ENCODE measurements around the gene NTPCR.
"Not testable (repeated sequence)": the region's sequence is repeated elsewhere in the genome, so short reads cannot be mapped to it uniquely, and the experiment has no call there.

The NTPCR gene

DNA sequence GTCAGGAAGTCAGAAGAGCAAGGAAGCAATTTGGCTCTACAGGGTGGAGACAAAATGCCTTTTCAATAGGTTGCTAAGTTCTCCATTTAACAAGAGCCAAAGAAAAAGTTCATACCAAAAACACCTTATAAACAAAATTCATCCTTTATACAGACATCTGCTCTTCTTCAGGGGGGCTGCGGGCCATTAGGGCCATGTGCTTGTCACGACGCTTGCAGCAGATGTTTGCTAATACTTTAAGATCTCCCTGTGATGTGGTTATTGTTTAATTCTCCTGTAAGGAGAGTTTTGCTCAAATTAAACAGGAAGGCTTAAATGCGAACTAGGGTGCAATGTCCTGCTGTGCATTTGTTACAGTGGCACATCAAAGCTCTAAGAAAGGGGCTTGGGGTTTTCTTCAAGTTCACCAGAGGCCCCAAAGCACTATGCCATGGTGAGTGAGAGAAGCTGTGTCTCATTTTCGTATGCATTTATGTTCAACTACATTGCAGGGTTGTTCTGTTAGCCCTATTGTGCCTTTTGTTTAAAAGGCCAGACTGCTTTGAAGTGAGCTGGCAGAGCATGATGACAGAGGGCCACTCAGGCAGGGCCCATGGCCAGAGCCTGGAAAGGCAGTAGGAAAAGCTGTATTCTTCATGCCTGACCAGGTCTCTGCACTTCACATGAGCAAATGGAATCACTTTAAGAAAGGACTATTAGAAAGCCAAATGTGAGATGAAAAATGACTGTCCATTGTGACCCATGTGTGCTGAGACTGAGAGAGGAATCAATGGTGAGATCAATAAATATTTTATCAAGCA is 24.8 kb upstream of the NTPCR start:
- no peak overlapping the region for H3K27ac ChIP-seq
- no peak overlapping the region for H3K4me3 ChIP-seq

- H3K4me3 ChIP-seq, H3K27ac ChIP-seq: not testable (repeated sequence)
Observed at GRCh38 chr1:232927166-232927565, 23.2 kb upstream of the NTPCR start.

DNA sequence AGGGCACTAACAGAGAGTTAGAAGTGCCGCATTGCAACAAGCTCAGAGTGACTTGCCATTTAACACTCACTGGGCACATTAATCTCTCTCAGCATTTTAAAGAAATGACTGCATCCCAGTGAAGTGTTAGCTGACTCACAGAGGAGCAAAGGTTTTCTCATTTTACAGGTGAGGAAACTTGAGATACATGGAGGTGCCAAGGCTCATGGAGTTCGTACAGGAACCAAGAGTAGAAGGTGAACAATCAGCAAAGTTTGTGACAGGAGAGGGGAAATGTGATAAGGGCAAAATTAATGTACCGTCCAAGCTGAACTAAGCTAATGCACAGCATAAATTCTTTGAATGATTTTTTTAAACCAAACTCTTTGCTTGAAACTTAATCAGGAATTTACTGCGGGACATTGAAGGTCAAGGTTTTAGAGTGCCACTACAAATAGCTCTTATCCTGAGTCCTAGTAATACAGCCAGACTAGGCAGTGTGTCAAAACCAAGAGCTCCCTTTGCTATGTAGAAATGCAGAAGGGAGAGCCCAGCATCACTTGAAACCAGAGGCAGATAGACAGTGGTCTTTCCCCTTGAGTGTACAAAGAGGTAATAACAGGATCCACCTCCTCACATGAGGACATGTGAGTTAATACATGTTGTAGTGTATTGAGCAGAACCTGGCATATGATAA is 22.4 kb upstream of the NTPCR start:
- Histone ChIP-seq H3K27ac (no peak overlapping the region), H3K4me3 (no peak overlapping the region)

DNA sequence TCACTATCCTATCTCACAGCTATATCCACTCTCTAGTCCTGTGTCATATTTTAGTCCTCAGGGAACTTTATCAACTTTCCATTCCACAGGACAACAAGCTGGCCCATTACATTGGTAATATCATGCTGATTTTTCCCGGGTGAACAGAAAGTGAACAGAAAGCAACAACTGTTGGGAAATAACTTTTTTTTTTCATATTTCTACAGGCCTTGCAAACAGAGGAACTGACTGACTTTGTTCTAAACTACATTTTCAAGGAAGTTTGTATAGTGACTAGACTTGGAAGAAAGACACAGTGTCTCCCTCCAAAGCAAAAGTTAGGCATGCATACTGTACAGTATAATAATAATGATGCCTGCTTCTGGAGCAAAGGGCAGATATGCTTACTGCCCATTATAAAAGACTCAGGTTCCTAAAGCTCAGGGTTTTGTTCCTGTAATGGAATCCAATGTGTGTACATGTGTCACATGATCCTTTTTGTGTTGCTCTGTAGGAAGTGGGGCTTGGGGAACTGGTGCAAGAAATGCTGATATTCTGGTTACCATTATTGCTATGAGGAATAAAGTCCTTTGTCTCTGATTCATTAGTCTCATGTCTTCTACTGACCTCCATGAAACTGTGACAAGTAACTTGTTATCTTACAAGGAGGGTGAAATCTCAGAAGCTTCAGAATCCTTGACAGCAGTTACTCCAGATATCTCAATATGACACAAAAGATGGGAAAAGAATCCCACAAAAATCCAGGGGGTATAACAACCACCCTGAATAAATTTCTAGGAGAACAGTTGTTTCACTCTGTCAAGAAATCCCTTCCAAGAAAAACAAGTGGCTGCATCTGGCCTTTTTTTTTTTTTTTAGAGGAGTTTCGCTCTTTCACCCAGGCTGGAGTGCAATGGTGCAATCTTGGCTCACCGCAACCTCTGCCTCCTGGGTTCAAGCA is 17.7 kb upstream of the NTPCR start:
- H3K27ac ChIP-seq: no peak overlapping the region

GRCh38 chr1:232936941-232937340 is 13.5 kb upstream of the NTPCR start:
- Histone ChIP-seq H3K4me3 (no peak overlapping the region), H3K27ac (no peak overlapping the region)

More for the DNA sequence above, 17.7 kb upstream of the NTPCR start:
- H3K4me3 ChIP-seq: no peak overlapping the region

- H3K27ac ChIP-seq: no peak overlapping the region
Observed at GRCh38 chr1:232937741-232938375, 12.6 kb upstream of the NTPCR start.

DNA sequence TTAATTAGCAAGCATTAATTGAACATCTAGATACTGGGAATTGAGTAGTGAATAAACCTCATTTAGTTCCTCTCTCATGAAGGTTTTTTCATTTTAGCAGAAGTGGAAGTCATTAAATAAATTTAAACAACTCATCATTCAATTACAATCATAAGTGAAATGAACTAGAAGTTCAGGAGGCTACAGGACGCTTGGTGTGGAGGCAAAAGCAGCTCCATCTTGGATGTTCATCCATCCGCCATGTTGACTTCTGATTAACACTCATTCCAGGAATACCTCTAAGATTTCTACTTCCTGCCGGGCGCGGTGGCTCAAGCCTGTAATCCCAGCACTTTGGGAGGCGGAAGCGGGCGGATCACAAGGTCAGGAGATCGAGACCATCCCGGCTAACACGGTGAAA is 11.5 kb upstream of the NTPCR start:
- Histone ChIP-seq H3K27ac (no peak overlapping the region), H3K4me3 (no peak overlapping the region)

More at GRCh38 chr1:232937741-232938375, 12.6 kb upstream of the NTPCR start:
- H3K4me3 ChIP-seq: no peak overlapping the region

- Histone ChIP-seq H3K4me3 (no peak overlapping the region), H3K27ac (no peak overlapping the region)
Observed at GRCh38 chr1:232939748-232940147, 10.7 kb upstream of the NTPCR start.

DNA sequence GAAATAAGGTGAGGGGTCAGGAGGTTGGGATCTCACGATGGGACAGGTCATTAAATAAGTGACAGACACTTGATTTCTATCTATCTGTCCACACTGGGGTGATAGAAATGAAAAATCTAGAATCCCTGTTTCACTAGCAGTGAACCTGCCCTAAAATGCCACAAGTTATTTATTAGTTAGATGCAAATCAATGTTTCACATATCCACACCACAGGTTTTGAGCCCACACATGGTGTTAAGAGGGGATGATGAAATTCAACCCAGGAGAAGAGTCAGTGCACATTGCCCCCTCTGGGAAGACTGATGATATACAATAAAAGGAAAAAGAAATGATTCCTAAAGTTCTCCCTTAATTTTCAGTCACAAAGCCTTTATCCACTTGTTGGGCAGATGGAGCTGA is 10.1 kb upstream of the NTPCR start:
- Histone ChIP-seq H3K27ac (no peak overlapping the region), H3K4me3 (no peak overlapping the region)

- H3K27ac ChIP-seq: no peak overlapping the region
- H3K4me3 ChIP-seq: no peak overlapping the region
Observed at GRCh38 chr1:232942413-232943294, 7.8 kb upstream of the NTPCR start.

GRCh38 chr1:232943679-232944252 is 6.6 kb upstream of the NTPCR start:
- no peak overlapping the region for H3K27ac ChIP-seq

DNA sequence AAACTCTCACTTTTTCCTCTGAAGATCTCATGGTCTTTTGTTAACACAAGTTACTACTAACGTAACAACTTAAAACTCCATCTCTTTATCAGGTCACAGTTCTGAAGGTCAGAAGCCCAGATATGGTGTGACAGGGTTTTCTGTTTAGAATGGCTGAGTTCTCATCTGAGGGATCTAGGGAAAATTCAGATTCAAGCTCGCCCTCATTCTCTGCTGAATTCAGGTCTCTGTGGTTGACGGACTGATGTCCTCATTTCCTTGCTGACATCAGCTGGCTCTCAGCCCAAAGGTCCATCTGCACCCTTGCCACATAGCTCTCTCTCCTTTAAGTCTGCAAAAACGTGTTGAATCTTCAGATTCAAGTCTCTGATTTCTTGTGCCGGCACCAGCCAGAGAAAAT is 6.1 kb upstream of the NTPCR start:
- Histone ChIP-seq H3K4me3 (no peak overlapping the region), H3K27ac (no peak overlapping the region)

More at GRCh38 chr1:232943679-232944252, 6.6 kb upstream of the NTPCR start:
- H3K4me3 ChIP-seq: no peak overlapping the region

DNA sequence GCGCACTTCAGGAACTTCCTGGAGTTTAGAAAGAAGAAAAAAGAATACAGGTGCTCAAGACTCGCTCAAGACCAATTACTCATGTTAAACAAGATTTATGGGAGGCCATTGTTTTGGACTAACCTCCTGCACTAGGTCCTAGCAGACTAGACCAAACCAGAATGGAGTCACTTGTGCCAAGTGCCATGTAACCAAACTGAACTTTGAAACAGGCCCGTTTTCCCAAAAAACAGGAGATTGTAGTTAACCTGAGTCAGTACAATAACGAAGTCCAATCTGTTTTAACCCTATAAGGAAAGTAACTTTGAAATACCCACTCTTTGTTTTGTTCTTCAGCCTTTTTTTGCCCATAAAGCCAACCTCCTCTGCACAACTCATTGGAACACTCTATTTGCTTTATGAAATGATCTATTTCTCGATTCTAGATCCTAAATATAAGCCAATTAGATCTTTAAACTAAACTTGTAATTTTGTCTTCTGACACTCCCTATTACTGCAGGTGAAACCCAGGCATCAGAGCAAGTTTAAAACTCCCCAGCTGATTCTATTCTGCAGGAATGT is 695 bp upstream of the NTPCR start:
- H3K4me3 ChIP-seq: peak overlapping the region; percentile 68 to 87 (median 81)
- peak overlapping the region in 19 of 21 experiments; percentile 80 to 96 (median 86) for H3K27ac ChIP-seq

DNA sequence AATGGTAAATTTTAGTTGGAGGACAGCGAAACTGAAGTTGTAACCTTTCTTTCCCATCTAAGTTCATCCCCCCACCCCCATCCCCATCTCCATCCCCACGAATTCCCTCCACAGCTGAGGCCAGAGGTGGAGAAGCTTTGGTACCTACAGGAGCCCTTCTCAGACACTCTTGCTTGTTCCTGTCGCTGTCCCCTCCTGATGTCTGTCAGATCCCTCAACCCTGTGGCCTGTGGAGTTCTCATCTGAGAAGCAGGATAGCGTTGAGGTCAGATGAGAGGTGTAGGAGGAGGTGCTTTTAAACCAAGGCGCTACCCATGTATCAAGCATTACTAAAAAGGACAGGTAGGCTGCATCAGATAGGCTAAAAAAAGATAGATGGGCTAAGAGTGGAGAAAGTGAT is 769 bp downstream of the NTPCR start:
- Histone ChIP-seq H3K27ac (peak overlapping the region in 16 of 21 experiments; percentile 80 to 96 (median 86)), H3K4me3 (peak overlapping the region; percentile 68 to 87 (median 81))

DNA sequence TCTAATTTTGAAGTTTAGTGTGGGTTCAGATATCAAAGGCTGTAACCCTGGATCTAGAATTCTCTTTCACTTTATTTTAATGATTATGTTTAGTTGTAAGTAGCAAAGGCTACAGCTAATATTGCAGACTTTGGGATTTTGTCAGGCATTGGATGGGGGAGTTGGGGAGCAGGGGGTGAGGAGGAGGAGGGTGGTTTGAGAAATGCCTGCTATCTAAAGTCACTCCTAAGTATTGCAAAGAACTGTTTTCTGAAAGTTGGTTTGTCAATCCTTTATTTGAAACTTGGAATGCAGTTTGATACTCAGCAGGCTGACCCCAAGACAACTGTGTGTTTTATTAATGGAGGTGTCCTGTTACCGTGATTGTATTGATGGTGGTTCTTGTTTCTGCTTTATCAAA is 1.2 kb downstream of the NTPCR start:
- H3K27ac ChIP-seq: peak overlapping the region in 4 of 21 experiments; percentile 84 to 96 (median 92)
- peak overlapping the region in 2 of 7 experiments; percentile 80 to 87 for H3K4me3 ChIP-seq

DNA sequence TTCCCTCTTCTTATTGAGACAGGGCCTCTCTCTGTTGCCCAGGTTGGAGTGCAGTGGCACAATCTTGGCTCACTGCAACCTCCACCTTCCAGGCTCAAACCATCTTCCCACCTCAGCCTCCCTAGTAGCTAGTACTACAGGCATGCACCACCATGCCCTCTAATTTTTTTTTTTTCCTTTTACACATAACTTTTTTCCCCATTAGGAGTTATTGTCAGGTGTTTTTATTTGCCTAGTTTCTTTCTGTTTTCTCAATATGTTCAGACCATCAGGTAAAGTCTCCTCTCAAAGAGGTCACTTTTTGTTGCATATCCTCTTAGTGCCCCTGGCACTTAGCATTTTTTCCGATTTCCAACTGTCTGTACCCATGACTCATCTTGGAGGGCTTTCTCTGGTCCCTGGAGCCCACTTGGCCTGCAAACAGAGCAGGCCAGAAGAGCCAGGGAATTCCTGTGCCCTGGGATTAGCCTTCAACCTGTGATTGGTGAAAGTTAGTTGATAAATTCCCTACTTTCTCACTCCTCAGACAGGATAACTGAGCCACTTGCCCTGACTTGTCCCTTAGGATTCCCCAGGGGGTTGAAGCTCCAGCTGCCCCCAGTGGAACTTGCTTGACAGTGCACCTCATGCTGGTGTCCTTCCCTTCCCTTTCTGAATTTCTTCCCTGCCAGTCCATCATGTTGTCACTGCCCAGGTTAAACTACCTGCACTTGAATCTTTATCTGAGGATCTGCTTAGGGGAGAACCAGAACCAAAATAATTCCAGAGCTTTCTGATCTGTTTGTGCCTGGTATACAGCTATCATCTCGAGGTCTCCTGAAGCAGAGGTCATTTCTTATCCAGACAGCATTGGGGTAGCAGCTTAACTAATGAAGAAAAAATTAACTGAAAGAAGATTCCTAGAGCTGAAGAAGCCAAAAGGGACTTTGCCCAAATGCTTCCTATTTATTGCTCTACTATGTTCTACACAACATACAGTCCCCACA is 2.4 kb downstream of the NTPCR start:
- no peak overlapping the region for H3K27ac ChIP-seq

More for the DNA sequence above, 2.4 kb downstream of the NTPCR start:
- H3K4me3 ChIP-seq: no peak overlapping the region
